H1 (cell line): ENCODE measurements around the gene LPO. TPM values are rescaled to one million over a fixed set of nuclear protein-coding genes. Genes with fewer than 3 reads are reported as not detected.

ENCODE experiments used
- BACH1 ChIP-seq: IDR thresholded peaks from 2 replicates; pipeline ENCODE4 v1.6.1; 2012; ENCODE audit warnings: low read length, improper control_type of control experiment
- CBX8 ChIP-seq: fragments of 300-800, 300-1000 bp; sonication (generic); IDR thresholded peaks from 2 replicates; pipeline ENCODE4 v1.7.1; 2016; ENCODE audit warnings: low read depth, low read length, borderline replicate concordance
- CTBP2 ChIP-seq: IDR thresholded peaks from 2 replicates; pipeline ENCODE4 v1.7.0; 2011; ENCODE audit warnings: borderline replicate concordance, mild to moderate bottlenecking, moderate library complexity, mixed read lengths, low read length; ENCODE audit not compliant: insufficient read depth, insufficient read length
- JUN ChIP-seq: IDR thresholded peaks from 2 replicates; pipeline ENCODE4 v1.6.1; 2011; ENCODE audit warnings: low read depth, mild to moderate bottlenecking, improper control_type of control experiment, low read length
- NANOG ChIP-seq: IDR thresholded peaks from 2 replicates; pipeline ENCODE4 v1.6.1; 2011; ENCODE audit warnings: low read length, low read depth, mild to moderate bottlenecking, inconsistent platforms; ENCODE audit not compliant: insufficient read depth, poor library complexity, severe bottlenecking
- RFX5 ChIP-seq: IDR thresholded peaks from 2 replicates; pipeline ENCODE4 v1.6.1; 2011; ENCODE audit warnings: low read depth, low read length, improper control_type of control experiment, borderline replicate concordance
- RXRA ChIP-seq: IDR thresholded peaks from 2 replicates; pipeline ENCODE4 v1.6.1; 2011; ENCODE audit warnings: low read depth, mild to moderate bottlenecking, low read length, moderate library complexity; ENCODE audit not compliant: insufficient read depth
- TBP ChIP-seq: IDR thresholded peaks from 2 replicates; pipeline ENCODE4 v1.6.1; 2011; ENCODE audit warnings: low read depth, low read length, improper control_type of control experiment
- TEAD4 ChIP-seq: IDR thresholded peaks from 2 replicates; pipeline ENCODE4 v1.6.1; 2012; ENCODE audit warnings: low read depth, low read length, inconsistent platforms, mixed read lengths
- polyA plus RNA-seq, 7 experiments: library from polyadenylated mRNA; depleted of rRNA in 3 of 7; stranded (reverse) in 5 of 7; unstranded in 2 of 7; fragments of >200 nt in 5 of 7; fragments of 200-250 nt in 2 of 7; gene quantifications; 1 replicate in 5 of 7; 2 replicates in 1 of 7; 4 replicates in 1 of 7; pipeline versions ENCODE4 v1.2.1 to v1.2.3, GENCODE V29; 2011 to 2013; ENCODE audit warnings: missing spikeins in 2 of 7, mixed read lengths in 2 of 7
- total RNA-seq: library from RNA; stranded (reverse); fragmentation: NEBNext Ultra II Directional; extraction: Animal tissue kit (Norgen Biotek cat#: 25700); gene quantifications from 2 replicates; pipeline ENCODE4 v1.2.1, GENCODE V29; 2021
- TF ChIP-seq, protein P1 (sequence below): fragments of 300-600 bp; sonication (generic); IDR thresholded peaks from 2 replicates; pipeline ENCODE4 v1.7.1; 2012; ENCODE audit warnings: low read length, moderate library complexity, mild to moderate bottlenecking, inconsistent platforms; ENCODE audit not compliant: insufficient replicate concordance

The LPO gene
- total and polyA plus RNA-seq, 2 of the 8 experiments (the other 6 are each of a cell fraction or from before 2014, with no cell fraction given) = 0.38 to 0.52 TPM

DNA sequence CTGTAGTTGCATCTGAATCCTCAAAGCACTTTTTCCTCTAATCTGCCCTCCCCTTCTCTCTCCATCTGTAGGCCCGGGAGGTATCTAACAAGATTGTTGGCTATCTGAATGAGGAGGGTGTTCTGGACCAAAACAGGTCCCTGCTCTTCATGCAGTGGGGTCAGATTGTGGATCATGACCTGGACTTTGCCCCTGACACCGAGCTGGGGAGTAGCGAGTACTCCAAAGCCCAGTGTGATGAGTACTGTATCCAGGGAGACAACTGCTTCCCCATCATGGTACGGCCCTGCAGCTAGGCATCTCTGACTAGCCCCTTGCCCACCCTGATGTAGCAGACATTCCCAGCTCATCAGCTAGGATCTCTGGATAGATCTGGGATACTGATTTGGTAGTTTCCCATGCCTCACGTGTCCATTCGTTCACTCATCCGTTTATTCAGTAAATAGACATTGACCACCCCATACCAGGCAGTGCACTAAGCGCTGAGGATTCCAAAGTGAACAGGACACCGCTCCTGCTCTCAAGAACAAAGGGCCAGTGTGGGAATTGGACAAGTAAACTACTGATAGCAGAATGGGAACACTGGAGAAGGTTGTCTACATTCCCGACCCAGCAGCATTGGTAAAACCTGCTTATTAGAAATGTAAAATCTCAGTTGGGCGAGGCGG lies 12.1 kb downstream of the LPO start (continued):
- TF ChIP-seq, protein P1, sequence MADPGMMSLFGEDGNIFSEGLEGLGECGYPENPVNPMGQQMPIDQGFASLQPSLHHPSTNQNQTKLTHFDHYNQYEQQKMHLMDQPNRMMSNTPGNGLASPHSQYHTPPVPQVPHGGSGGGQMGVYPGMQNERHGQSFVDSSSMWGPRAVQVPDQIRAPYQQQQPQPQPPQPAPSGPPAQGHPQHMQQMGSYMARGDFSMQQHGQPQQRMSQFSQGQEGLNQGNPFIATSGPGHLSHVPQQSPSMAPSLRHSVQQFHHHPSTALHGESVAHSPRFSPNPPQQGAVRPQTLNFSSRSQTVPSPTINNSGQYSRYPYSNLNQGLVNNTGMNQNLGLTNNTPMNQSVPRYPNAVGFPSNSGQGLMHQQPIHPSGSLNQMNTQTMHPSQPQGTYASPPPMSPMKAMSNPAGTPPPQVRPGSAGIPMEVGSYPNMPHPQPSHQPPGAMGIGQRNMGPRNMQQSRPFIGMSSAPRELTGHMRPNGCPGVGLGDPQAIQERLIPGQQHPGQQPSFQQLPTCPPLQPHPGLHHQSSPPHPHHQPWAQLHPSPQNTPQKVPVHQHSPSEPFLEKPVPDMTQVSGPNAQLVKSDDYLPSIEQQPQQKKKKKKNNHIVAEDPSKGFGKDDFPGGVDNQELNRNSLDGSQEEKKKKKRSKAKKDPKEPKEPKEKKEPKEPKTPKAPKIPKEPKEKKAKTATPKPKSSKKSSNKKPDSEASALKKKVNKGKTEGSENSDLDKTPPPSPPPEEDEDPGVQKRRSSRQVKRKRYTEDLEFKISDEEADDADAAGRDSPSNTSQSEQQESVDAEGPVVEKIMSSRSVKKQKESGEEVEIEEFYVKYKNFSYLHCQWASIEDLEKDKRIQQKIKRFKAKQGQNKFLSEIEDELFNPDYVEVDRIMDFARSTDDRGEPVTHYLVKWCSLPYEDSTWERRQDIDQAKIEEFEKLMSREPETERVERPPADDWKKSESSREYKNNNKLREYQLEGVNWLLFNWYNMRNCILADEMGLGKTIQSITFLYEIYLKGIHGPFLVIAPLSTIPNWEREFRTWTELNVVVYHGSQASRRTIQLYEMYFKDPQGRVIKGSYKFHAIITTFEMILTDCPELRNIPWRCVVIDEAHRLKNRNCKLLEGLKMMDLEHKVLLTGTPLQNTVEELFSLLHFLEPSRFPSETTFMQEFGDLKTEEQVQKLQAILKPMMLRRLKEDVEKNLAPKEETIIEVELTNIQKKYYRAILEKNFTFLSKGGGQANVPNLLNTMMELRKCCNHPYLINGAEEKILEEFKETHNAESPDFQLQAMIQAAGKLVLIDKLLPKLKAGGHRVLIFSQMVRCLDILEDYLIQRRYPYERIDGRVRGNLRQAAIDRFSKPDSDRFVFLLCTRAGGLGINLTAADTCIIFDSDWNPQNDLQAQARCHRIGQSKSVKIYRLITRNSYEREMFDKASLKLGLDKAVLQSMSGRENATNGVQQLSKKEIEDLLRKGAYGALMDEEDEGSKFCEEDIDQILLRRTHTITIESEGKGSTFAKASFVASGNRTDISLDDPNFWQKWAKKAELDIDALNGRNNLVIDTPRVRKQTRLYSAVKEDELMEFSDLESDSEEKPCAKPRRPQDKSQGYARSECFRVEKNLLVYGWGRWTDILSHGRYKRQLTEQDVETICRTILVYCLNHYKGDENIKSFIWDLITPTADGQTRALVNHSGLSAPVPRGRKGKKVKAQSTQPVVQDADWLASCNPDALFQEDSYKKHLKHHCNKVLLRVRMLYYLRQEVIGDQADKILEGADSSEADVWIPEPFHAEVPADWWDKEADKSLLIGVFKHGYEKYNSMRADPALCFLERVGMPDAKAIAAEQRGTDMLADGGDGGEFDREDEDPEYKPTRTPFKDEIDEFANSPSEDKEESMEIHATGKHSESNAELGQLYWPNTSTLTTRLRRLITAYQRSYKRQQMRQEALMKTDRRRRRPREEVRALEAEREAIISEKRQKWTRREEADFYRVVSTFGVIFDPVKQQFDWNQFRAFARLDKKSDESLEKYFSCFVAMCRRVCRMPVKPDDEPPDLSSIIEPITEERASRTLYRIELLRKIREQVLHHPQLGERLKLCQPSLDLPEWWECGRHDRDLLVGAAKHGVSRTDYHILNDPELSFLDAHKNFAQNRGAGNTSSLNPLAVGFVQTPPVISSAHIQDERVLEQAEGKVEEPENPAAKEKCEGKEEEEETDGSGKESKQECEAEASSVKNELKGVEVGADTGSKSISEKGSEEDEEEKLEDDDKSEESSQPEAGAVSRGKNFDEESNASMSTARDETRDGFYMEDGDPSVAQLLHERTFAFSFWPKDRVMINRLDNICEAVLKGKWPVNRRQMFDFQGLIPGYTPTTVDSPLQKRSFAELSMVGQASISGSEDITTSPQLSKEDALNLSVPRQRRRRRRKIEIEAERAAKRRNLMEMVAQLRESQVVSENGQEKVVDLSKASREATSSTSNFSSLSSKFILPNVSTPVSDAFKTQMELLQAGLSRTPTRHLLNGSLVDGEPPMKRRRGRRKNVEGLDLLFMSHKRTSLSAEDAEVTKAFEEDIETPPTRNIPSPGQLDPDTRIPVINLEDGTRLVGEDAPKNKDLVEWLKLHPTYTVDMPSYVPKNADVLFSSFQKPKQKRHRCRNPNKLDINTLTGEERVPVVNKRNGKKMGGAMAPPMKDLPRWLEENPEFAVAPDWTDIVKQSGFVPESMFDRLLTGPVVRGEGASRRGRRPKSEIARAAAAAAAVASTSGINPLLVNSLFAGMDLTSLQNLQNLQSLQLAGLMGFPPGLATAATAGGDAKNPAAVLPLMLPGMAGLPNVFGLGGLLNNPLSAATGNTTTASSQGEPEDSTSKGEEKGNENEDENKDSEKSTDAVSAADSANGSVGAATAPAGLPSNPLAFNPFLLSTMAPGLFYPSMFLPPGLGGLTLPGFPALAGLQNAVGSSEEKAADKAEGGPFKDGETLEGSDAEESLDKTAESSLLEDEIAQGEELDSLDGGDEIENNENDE = no peak
- TF ChIP-seq TEAD4 = no peak
- TF ChIP-seq CBX8 = no peak
- TF ChIP-seq NANOG = no peak
- TF ChIP-seq CTBP2 = no peak
- TF ChIP-seq TBP = no peak
- no peak for TF ChIP-seq RFX5
- TF ChIP-seq RXRA = no peak
- no peak for TF ChIP-seq BACH1
- TF ChIP-seq JUN = no peak
